IMR-90 (cell line): ENCODE measurements around the gene ITPKB.

Experiments used
- BHLHE40 ChIP-seq: fragments of 150-350 bp; IDR thresholded peaks from 2 replicates; pipeline ENCODE4 v1.6.1; 2016; ENCODE audit warnings: mild to moderate bottlenecking, low read depth, low read length
- CEBPB ChIP-seq: IDR thresholded peaks from 2 replicates; pipeline ENCODE4 v1.6.1; 2012; ENCODE audit warnings: low read depth, low read length, improper control_type of control experiment
- CHD1 ChIP-seq: IDR thresholded peaks from 2 replicates; pipeline ENCODE4 v1.6.1; 2012; ENCODE audit warnings: low read depth, low read length, improper control_type of control experiment
- CTCF ChIP-seq: conservative IDR thresholded peaks from 2 replicates; pipeline ENCODE4 v1.5.1; 2012; ENCODE audit warnings: mild to moderate bottlenecking, low read depth, low read length, improper control_type of control experiment
- FOS ChIP-seq: fragments of 150-350 bp; IDR thresholded peaks from 2 replicates; pipeline ENCODE4 v1.6.1; 2016; ENCODE audit warnings: low read depth, low read length
- MAFK ChIP-seq: IDR thresholded peaks from 2 replicates; pipeline ENCODE4 v1.6.1; 2012; ENCODE audit warnings: low read depth, low read length, improper control_type of control experiment
- POLR2A ChIP-seq: IDR thresholded peaks from 2 replicates; pipeline ENCODE4 v1.6.1; 2012; ENCODE audit warnings: mild to moderate bottlenecking, low read depth, low read length
- RAD21 ChIP-seq: IDR thresholded peaks from 2 replicates; pipeline ENCODE4 v1.6.1; 2012; ENCODE audit warnings: low read length, improper control_type of control experiment
- RCOR1 ChIP-seq: IDR thresholded peaks from 2 replicates; pipeline ENCODE4 v1.6.1; 2012; ENCODE audit warnings: mild to moderate bottlenecking, low read length, improper control_type of control experiment; ENCODE audit not compliant: insufficient replicate concordance
- SMC3 ChIP-seq: fragments of 150-350 bp; IDR thresholded peaks from 2 replicates; pipeline ENCODE4 v1.6.1; 2016; ENCODE audit warnings: low read depth, mild to moderate bottlenecking, antibody characterized with exemption, low read length, moderate library complexity
- TF ChIP-seq, protein P1 (sequence below): fragments of 150-350 bp; IDR thresholded peaks from 2 replicates; pipeline ENCODE4 v1.6.1; 2016; ENCODE audit warnings: low read depth, mild to moderate bottlenecking, low read length, moderate library complexity, borderline replicate concordance
- TF ChIP-seq, protein P2 (sequence below): fragments of 150-350 bp; IDR thresholded peaks from 2 replicates; pipeline ENCODE4 v1.6.1; 2017; ENCODE audit warnings: mild to moderate bottlenecking, antibody characterized with exemption, low read length, low read depth

GRCh38 chr1:226649244-226649643, 89.8 kb downstream of the ITPKB start:
- no peak for TF ChIP-seq CTCF
- no peak for TF ChIP-seq SMC3
- TF ChIP-seq, protein P1, sequence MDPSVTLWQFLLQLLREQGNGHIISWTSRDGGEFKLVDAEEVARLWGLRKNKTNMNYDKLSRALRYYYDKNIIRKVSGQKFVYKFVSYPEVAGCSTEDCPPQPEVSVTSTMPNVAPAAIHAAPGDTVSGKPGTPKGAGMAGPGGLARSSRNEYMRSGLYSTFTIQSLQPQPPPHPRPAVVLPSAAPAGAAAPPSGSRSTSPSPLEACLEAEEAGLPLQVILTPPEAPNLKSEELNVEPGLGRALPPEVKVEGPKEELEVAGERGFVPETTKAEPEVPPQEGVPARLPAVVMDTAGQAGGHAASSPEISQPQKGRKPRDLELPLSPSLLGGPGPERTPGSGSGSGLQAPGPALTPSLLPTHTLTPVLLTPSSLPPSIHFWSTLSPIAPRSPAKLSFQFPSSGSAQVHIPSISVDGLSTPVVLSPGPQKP = no peak
- TF ChIP-seq POLR2A = no peak
- no peak for TF ChIP-seq CEBPB
- no peak for TF ChIP-seq CHD1
- TF ChIP-seq, protein P2, sequence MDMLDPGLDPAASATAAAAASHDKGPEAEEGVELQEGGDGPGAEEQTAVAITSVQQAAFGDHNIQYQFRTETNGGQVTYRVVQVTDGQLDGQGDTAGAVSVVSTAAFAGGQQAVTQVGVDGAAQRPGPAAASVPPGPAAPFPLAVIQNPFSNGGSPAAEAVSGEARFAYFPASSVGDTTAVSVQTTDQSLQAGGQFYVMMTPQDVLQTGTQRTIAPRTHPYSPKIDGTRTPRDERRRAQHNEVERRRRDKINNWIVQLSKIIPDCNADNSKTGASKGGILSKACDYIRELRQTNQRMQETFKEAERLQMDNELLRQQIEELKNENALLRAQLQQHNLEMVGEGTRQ = no peak
- TF ChIP-seq RCOR1 = no peak
- no peak for TF ChIP-seq RAD21
- TF ChIP-seq BHLHE40 = no peak
- no peak for TF ChIP-seq FOS
- no peak for TF ChIP-seq MAFK
